H1 (cell line): ENCODE measurements around the gene DPRX. TPM values are rescaled to one million over a fixed set of nuclear protein-coding genes. Genes with fewer than 3 reads are reported as not detected.

Experiments
- CTCF ChIA-PET: fragments of 300-600 bp; sonication (Branson Sonifier 250); formaldehyde crosslinking; loops from one replicate; lab custom pipeline; 2021; ENCODE audit not compliant: partially characterized antibody; lab: Charles Lee
- POLR2A ChIA-PET: fragments of 300-600 bp; sonication (Branson Sonifier 250); formaldehyde crosslinking; loops from one replicate; lab custom pipeline; 2021; ENCODE audit warnings: inconsistent platforms; ENCODE audit not compliant: partially characterized antibody; lab: Charles Lee
- DNase-seq, 2 experiments: peaks; one replicate each; pipeline versions ENCODE4 v3.0.0 to v3.0.0-alpha.2; 2010 to 2022; ENCODE audit warnings: low spot score in 2 of 2, low read depth in 1 of 2, mixed read lengths in 1 of 2
- FAIRE-seq: peaks from 2 replicates; lab custom pipeline; 2011; peaks lifted over from hg19 to GRCh38; lab: Jason Lieb, UNC
- H2AFZ ChIP-seq: 2 replicates; pipeline ENCODE4 v1.8.1; 2012; ENCODE audit warnings: low read length, inconsistent platforms
- H2AK5ac ChIP-seq: 2 replicates; pipeline ENCODE4 v1.6.1; 2013; ENCODE audit warnings: low read depth, low read length
- H2BK120ac ChIP-seq: replicated peaks from 2 replicates; pipeline ENCODE3; 2013; ENCODE audit warnings: low read depth, low read length, inconsistent platforms
- H2BK12ac ChIP-seq: 2 replicates; pipeline ENCODE4 v1.6.1; 2013; ENCODE audit warnings: low read depth, low read length
- H2BK15ac ChIP-seq: 2 replicates; pipeline ENCODE4 v1.6.1; 2013; ENCODE audit warnings: low read length
- H2BK20ac ChIP-seq: 2 replicates; pipeline ENCODE4 v1.6.1; 2013; ENCODE audit warnings: low read length
- H2BK5ac ChIP-seq: 2 replicates; pipeline ENCODE4 v1.6.1; 2013; ENCODE audit warnings: low read depth, low read length
- H3K14ac ChIP-seq: 2 replicates; pipeline ENCODE4 v1.6.1; 2013; ENCODE audit warnings: inconsistent platforms; ENCODE audit not compliant: insufficient read length
- H3K18ac ChIP-seq: 2 replicates; pipeline ENCODE4 v1.6.1; 2013; ENCODE audit warnings: low read length; ENCODE audit errors: extremely low read depth
- H3K23ac ChIP-seq: 2 replicates; pipeline ENCODE4 v1.6.1; 2013; ENCODE audit warnings: inconsistent platforms; ENCODE audit not compliant: insufficient read length
- H3K23me2 ChIP-seq: 2 replicates; pipeline ENCODE4 v1.6.1; 2013; ENCODE audit warnings: low read depth, low read length
- H3K27ac ChIP-seq: 2 replicates; pipeline ENCODE4 v1.6.1; 2011; ENCODE audit warnings: low read depth, low read length, inconsistent platforms
- H3K27me3 ChIP-seq, 4 experiments: replicated peaks in 1 of 4; 1 replicate in 1 of 4; 2 replicates in 3 of 4; pipeline versions ENCODE4 v1.6.1 to v1.8.1; 2011 to 2013; ENCODE audit warnings: low read length in 3 of 4, mild to moderate bottlenecking in 3 of 4, inconsistent platforms in 2 of 4, mixed read lengths in 2 of 4, moderate library complexity in 1 of 4; ENCODE audit not compliant: control insufficient read depth in 3 of 4, insufficient read depth in 3 of 4; ENCODE audit errors: extremely low read depth in 1 of 4
- H3K36me3 ChIP-seq, 4 experiments: 2 replicates each; pipeline versions ENCODE4 v1.6.1 to v1.8.1; 2011 to 2013; ENCODE audit warnings: mild to moderate bottlenecking in 4 of 4, low read length in 3 of 4, moderate library complexity in 2 of 4, control low read depth in 1 of 4, inconsistent platforms in 1 of 4; ENCODE audit not compliant: insufficient read depth in 4 of 4, control insufficient read depth in 2 of 4
- H3K4ac ChIP-seq: replicated peaks from 2 replicates; pipeline ENCODE3; 2013; ENCODE audit warnings: low read length, low read depth, mixed read lengths, inconsistent platforms; ENCODE audit not compliant: insufficient read length
- H3K4me1 ChIP-seq, 4 experiments: replicated peaks in 1 of 4; 1 replicate in 1 of 4; 2 replicates in 3 of 4; pipeline versions ENCODE4 v1.6.1 to v1.8.1; 2011 to 2013; ENCODE audit warnings: low read length in 3 of 4, inconsistent platforms in 2 of 4, mixed read lengths in 1 of 4; ENCODE audit not compliant: insufficient read depth in 4 of 4, control insufficient read depth in 3 of 4
- H3K4me2 ChIP-seq, 2 experiments: 2 replicates each; pipeline versions ENCODE4 v1.6.1 to v1.8.1; 2011 to 2013; ENCODE audit warnings: low read depth in 2 of 2, low read length in 2 of 2, control low read depth in 1 of 2, inconsistent platforms in 1 of 2, mild to moderate bottlenecking in 1 of 2; ENCODE audit not compliant: insufficient read depth in 1 of 2
- H3K4me3 ChIP-seq, 4 experiments: fragments of 200-600, 300-600 bp in 1 of 4; sonication (generic), shearing (Covaris generic), sonication (Bioruptor Twin) in 1 of 4; 2 replicates each; pipeline versions ENCODE4 v1.5.1 to v1.8.1; 2011 to 2016; ENCODE audit warnings: low read length in 4 of 4, low read depth in 3 of 4, control low read depth in 2 of 4, inconsistent platforms in 2 of 4, mild to moderate bottlenecking in 2 of 4, mixed read lengths in 1 of 4, moderate library complexity in 1 of 4; ENCODE audit not compliant: insufficient read depth in 2 of 4; ENCODE audit errors: extremely low read depth in 1 of 4
- H3K56ac ChIP-seq: replicated peaks from 2 replicates; pipeline ENCODE3; 2013; ENCODE audit warnings: low read depth, mild to moderate bottlenecking, mixed read lengths, low read length, inconsistent platforms; ENCODE audit not compliant: insufficient read length
- H3K79me1 ChIP-seq: 2 replicates; pipeline ENCODE4 v1.6.1; 2013; ENCODE audit warnings: low read depth, low read length, control low read depth
- H3K79me2 ChIP-seq, 2 experiments: 2 replicates each; pipeline versions ENCODE4 v1.6.1 to v1.8.1; 2012 to 2013; ENCODE audit warnings: low read length in 2 of 2, mild to moderate bottlenecking in 2 of 2, inconsistent platforms in 1 of 2; ENCODE audit not compliant: insufficient read depth in 2 of 2, control insufficient read depth in 1 of 2
- H3K9ac ChIP-seq, 4 experiments: replicated peaks in 1 of 4; 1 replicate in 1 of 4; 2 replicates in 3 of 4; pipeline versions ENCODE4 v1.6.1 to v1.8.1; 2011 to 2013; ENCODE audit warnings: low read depth in 3 of 4, low read length in 3 of 4, control low read depth in 2 of 4, mild to moderate bottlenecking in 2 of 4, moderate library complexity in 2 of 4, inconsistent platforms in 1 of 4; ENCODE audit errors: extremely low read depth in 1 of 4
- H3K9me3 ChIP-seq, 2 experiments: 2 replicates each; pipeline versions ENCODE4 v1.6.1 to v1.8.1; 2012 to 2013; ENCODE audit warnings: mild to moderate bottlenecking in 2 of 2, moderate library complexity in 2 of 2, control low read depth in 1 of 2, inconsistent platforms in 1 of 2, low read depth in 1 of 2, low read length in 1 of 2, mixed read lengths in 1 of 2; ENCODE audit not compliant: insufficient read depth in 2 of 2
- H4K20me1 ChIP-seq, 2 experiments: replicated peaks in 1 of 2; 2 replicates each; pipeline versions ENCODE3 to v1.8.1; 2011 to 2013; ENCODE audit warnings: inconsistent platforms in 2 of 2, low read length in 2 of 2, mild to moderate bottlenecking in 1 of 2; ENCODE audit not compliant: insufficient read depth in 2 of 2, control insufficient read depth in 1 of 2
- H4K5ac ChIP-seq: 2 replicates; pipeline ENCODE4 v1.6.1; 2013; ENCODE audit warnings: low read length, low read depth, mixed read lengths, inconsistent platforms; ENCODE audit not compliant: insufficient read length
- H4K8ac ChIP-seq: 2 replicates; pipeline ENCODE4 v1.8.0; 2013; ENCODE audit warnings: mild to moderate bottlenecking, moderate library complexity, low read length, inconsistent platforms; ENCODE audit not compliant: insufficient read depth; ENCODE audit errors: extremely low read depth
- H4K91ac ChIP-seq: replicated peaks from 2 replicates; pipeline ENCODE3; 2013; ENCODE audit warnings: low read length, mixed read lengths, inconsistent platforms; ENCODE audit not compliant: insufficient read length
- ASH2L ChIP-seq: fragments of 200-600, 300-600 bp; sonication (generic); IDR thresholded peaks from one replicate; pipeline ENCODE4 v1.7.1; 2017; ENCODE audit warnings: low read length
- BCL11A ChIP-seq, 2 experiments: IDR thresholded peaks; one replicate each; pipeline ENCODE4 v1.6.1; 2011; ENCODE audit warnings: low read depth in 2 of 2, low read length in 2 of 2, mild to moderate bottlenecking in 2 of 2
- CHD2 ChIP-seq: IDR thresholded peaks from 2 replicates; pipeline ENCODE4 v1.6.1; 2012; ENCODE audit warnings: low read length, improper control_type of control experiment
- EZH2 ChIP-seq: fragments of 200-600 bp; sonication (generic); IDR thresholded peaks from 2 replicates; pipeline ENCODE4 v1.7.1; 2012; ENCODE audit warnings: low read depth, mild to moderate bottlenecking, moderate library complexity, low read length, inconsistent platforms; ENCODE audit not compliant: severe bottlenecking
- HDAC2 ChIP-seq, 2 experiments: fragments of 300-600 bp in 1 of 2; sonication (generic) in 1 of 2; IDR thresholded peaks; 2 replicates each; pipeline ENCODE4 v1.6.1; 2011 to 2012; ENCODE audit warnings: low read depth in 2 of 2, low read length in 2 of 2, mild to moderate bottlenecking in 2 of 2, moderate library complexity in 2 of 2, borderline replicate concordance in 1 of 2, inconsistent platforms in 1 of 2
- RBBP5 ChIP-seq: IDR thresholded peaks from 2 replicates; pipeline ENCODE4 v1.7.1; 2012; ENCODE audit warnings: low read depth, mild to moderate bottlenecking, inconsistent platforms, low read length, moderate library complexity, borderline replicate concordance
- TBP ChIP-seq: IDR thresholded peaks from 2 replicates; pipeline ENCODE4 v1.6.1; 2011; ENCODE audit warnings: low read depth, low read length, improper control_type of control experiment
- WGBS, 2 experiments: shearing (Covaris generic) in 1 of 2; methylation state at CpG; one replicate each; pipeline versions ENCODE4 v1.1.6 to v1.1.7; 2013 to 2015; ENCODE audit warnings: low lambda C conversion rate in 2 of 2, mixed read lengths in 2 of 2, inconsistent platforms in 1 of 2, low coverage in 1 of 2, missing lambda C conversion rate in 1 of 2; ENCODE audit not compliant: insufficient replicate concordance in 2 of 2, insufficient coverage in 1 of 2, insufficient read length in 1 of 2; ENCODE audit errors: extremely low coverage in 1 of 2, missing lambda C conversion rate in 1 of 2; 5-methylcytosine and 5-hydroxymethylcytosine counted together
- polyA plus RNA-seq, 7 experiments: library from polyadenylated mRNA; depleted of rRNA in 3 of 7; stranded (reverse) in 5 of 7; unstranded in 2 of 7; fragments of >200 nt in 5 of 7; fragments of 200-250 nt in 2 of 7; gene quantifications; 1 replicate in 5 of 7; 2 replicates in 1 of 7; 4 replicates in 1 of 7; pipeline versions ENCODE4 v1.2.1 to v1.2.3, GENCODE V29; 2011 to 2013; ENCODE audit warnings: missing spikeins in 2 of 7, mixed read lengths in 2 of 7
- total RNA-seq: library from RNA; stranded (reverse); fragmentation: NEBNext Ultra II Directional; extraction: Animal tissue kit (Norgen Biotek cat#: 25700); gene quantifications from 2 replicates; pipeline ENCODE4 v1.2.1, GENCODE V29; 2021
- TF ChIP-seq, protein P1 (sequence below): IDR thresholded peaks from 2 replicates; pipeline ENCODE4 v1.6.1; 2012; ENCODE audit warnings: low read length, inconsistent platforms

DPRX gene
- total and polyA plus RNA-seq, 2 of the 8 experiments (the other 6 are each of a cell fraction or from before 2014, with no cell fraction given), result not detected

DNA sequence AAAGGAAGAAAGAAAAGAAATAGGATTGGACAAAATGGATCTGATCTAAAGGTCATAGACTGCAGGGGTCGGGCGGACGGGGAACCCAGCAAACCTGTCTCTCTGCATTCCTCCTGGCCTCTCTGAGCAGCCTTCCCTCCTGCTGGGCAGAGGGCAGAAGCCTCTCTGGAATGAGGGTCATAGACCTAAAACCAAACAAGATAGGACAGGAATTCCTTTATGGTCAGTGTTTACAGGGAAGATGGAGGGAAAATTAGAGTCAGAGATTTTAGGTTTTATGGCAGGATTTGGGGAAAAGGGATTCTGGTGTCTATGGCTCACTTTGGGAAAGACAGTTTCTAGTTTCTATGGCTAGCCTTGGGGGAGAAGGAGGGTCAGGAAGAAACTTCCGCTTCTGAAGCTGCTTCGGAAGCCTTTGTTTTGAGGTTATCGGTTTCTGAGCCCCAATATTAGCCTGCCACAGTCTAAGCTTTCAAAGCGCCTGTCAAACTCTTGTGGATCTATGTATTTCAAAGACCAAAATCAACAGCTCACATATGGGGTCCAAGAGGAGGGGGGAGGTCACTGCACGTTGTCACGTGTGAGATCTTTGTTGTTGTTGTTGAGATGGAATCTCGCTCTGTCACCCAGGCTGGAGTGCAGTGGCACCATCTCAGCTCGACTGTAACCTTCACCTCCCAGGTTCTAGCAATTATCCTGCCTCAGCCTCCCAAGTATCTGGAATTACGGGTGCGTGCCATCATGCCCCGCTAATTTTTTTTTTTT is 18.9 kb upstream of the DPRX start:
- peak overlapping the region; percentile 77 for H3K27ac ChIP-seq
- H2BK5ac ChIP-seq, result peak overlapping the region; percentile 88; the same call in 1 of the 2 replicates
- DNase-seq (peak; percentile 38 to 77), FAIRE-seq (peak; percentile 72)
- peak overlapping the region; percentile 89 for H2BK120ac ChIP-seq
- H3K4me1 ChIP-seq, result peaks cover 0 to 10% (median 6%) of the 10 kb centered on the region in 4 experiments; a peak in 6 of 7 replicates
- no peaks in the 10 kb centered on the region for H3K79me1 ChIP-seq
- peak overlapping the region; percentile 5 for H3K4ac ChIP-seq
- H3K27me3 ChIP-seq, result no peaks in the 10 kb centered on the region
- H3K9ac ChIP-seq, result peak overlapping the region in 1 of 4 experiments; percentile 2; a peak in 2 of 7 replicates
- ChIA-PET CTCF (interaction anchor here (0.7 to 2.1 kb wide), 6 partner anchors 14 to 1522 kb away, joined by 3 to 14 read pairs (median 4); no protein-coding TSS in a partner anchor), POLR2A (interaction anchor here (0.5 to 3.7 kb wide), 11 partner anchors 13 to 344 kb away, joined by 3 to 15 read pairs (median 3); partner anchors contain the start of gene MYADM)
- no peaks in the 10 kb centered on the region for H3K23me2 ChIP-seq
- no peaks in the 10 kb centered on the region for H4K20me1 ChIP-seq
- peak overlapping the region; percentile 73 for H4K5ac ChIP-seq
- no peaks in the 10 kb centered on the region for H3K9me3 ChIP-seq
- peak overlapping the region; percentile 69 for H2BK12ac ChIP-seq
- H2AFZ ChIP-seq, result 0 out of 2 replicates have a peak overlapping the region, but pooled peaks have one; percentile 5
- no peak overlapping the region for H4K8ac ChIP-seq
- H3K14ac ChIP-seq, result no peak overlapping the region
- peak overlapping the region; percentile 43 for H3K56ac ChIP-seq
- H2BK15ac ChIP-seq, result no peak overlapping the region
- H3K23ac ChIP-seq, result no peak overlapping the region
- H3K36me3 ChIP-seq, result no peaks in the 10 kb centered on the region
- H3K4me3 ChIP-seq, result peak overlapping the region in 1 of 4 experiments; percentile 29; a peak in 1 of 8 replicates
- peak overlapping the region; percentile 6; the same call in 1 of the 2 replicates for H2BK20ac ChIP-seq
- peak overlapping the region; percentile 67 for H4K91ac ChIP-seq
- H3K4me2 ChIP-seq, result peak overlapping the region; percentile 49 to 58
- 0 out of 2 replicates have a peak overlapping the region, but pooled peaks have one; percentile 1 for H3K18ac ChIP-seq
- WGBS, 2 experiments, result 77% methylated on average over 13 of the region's 14 CpGs; no CpG with 5 or more reads in 1 of the 2 experiments
- no peak overlapping the region for H2AK5ac ChIP-seq
- no peaks in the 10 kb centered on the region for H3K79me2 ChIP-seq
- TF ChIP-seq CHD2 (peak; percentile 75), EZH2 (no peak), ASH2L (peak; percentile 99), HDAC2 (IDR thresholded peaks at IDR 0.05; ENCODE audit: borderline replicate concordance in 1 of 2, low read depth in 2 of 2, low read length in 2 of 2) (no peak), BCL11A (IDR thresholded peaks at IDR 0.05; ENCODE audit: low read depth in 2 of 2, low read length in 2 of 2) (peak in 1 of 2 experiments; percentile 59), RBBP5 (peak; percentile 99), TBP (peak; percentile 32; the same call in 1 of the 2 replicates)
- TF ChIP-seq, protein P1, sequence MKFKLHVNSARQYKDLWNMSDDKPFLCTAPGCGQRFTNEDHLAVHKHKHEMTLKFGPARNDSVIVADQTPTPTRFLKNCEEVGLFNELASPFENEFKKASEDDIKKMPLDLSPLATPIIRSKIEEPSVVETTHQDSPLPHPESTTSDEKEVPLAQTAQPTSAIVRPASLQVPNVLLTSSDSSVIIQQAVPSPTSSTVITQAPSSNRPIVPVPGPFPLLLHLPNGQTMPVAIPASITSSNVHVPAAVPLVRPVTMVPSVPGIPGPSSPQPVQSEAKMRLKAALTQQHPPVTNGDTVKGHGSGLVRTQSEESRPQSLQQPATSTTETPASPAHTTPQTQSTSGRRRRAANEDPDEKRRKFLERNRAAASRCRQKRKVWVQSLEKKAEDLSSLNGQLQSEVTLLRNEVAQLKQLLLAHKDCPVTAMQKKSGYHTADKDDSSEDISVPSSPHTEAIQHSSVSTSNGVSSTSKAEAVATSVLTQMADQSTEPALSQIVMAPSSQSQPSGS, result no peak
